ENCODE results near the gene CHRNA10. TPM values are rescaled to one million over a fixed set of nuclear protein-coding genes. Genes with fewer than 3 reads are reported as not detected.

CHRNA10 gene
- total RNA-seq, 1 experiment from 2014 or later = 1.9 TPM

DNA sequence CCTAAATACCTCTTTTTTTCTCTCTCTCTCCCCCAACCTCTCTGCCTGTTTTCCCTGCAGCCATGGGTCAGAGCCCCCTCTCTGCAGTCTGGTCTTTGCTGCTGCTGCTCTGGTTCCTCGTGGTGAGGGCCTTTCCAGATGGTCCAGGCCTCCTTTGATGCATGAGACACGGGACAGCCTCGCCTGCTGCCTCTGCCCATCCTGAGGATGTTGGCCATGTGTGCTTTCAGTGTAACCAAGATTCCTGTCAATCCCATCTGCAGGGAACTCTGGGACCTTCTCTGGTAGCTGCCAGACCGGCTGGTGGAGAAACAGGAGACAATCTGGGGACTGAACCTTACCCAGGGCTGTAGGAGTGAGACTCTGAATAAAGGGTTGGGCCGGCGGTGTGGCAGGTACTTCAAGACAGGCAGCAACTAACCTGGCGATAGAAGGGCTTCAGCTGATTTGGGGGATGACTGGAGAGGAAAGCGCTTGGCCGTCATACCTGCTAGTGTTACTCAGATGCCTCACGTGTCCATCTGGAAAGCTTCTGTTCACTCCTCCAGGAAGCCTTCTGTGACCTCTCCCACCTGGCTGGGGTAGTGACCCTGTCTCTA lies 7.1 kb downstream of the CHRNA10 start:
- intact Hi-C loops (cut with micrococcal nuclease; ENCODE audit: unreplicated experiment) = no loop called here
- H3K9me2 ChIP-seq (ENCODE audit: insufficient read depth) = no peaks in the 10 kb centered on the region
- H3K9me3 ChIP-seq (ENCODE audit: insufficient read depth, low read depth) = no peaks in the 10 kb centered on the region
- no peaks in the 10 kb centered on the region for H3K79me2 ChIP-seq (ENCODE audit: low read depth)
- H3K27me3 ChIP-seq (ENCODE audit: insufficient read depth, low read depth) = no peaks in the 10 kb centered on the region
- no peaks in the 10 kb centered on the region for H3F3A ChIP-seq (ENCODE audit: insufficient read depth, low read depth)
- no peak overlapping the region for H3K4me2 ChIP-seq
- ChIA-PET POLR2A (ENCODE audit: unreplicated experiment) (no interaction called here), CTCF (no interaction called here)
- no TSS peak for BruUV-seq (replicated peaks)
- no peaks in the 10 kb centered on the region for H4K20me1 ChIP-seq (ENCODE audit: insufficient read depth)
- H3K4me3 ChIP-seq = no peak overlapping the region
- no peaks in the 10 kb centered on the region for H3K36me3 ChIP-seq (ENCODE audit: low read depth)
- no peak for TF ChIP-seq EZH2 (IDR thresholded peaks at IDR 0.05; ENCODE audit: low read depth)
- TF ChIP-seq, protein P1, sequence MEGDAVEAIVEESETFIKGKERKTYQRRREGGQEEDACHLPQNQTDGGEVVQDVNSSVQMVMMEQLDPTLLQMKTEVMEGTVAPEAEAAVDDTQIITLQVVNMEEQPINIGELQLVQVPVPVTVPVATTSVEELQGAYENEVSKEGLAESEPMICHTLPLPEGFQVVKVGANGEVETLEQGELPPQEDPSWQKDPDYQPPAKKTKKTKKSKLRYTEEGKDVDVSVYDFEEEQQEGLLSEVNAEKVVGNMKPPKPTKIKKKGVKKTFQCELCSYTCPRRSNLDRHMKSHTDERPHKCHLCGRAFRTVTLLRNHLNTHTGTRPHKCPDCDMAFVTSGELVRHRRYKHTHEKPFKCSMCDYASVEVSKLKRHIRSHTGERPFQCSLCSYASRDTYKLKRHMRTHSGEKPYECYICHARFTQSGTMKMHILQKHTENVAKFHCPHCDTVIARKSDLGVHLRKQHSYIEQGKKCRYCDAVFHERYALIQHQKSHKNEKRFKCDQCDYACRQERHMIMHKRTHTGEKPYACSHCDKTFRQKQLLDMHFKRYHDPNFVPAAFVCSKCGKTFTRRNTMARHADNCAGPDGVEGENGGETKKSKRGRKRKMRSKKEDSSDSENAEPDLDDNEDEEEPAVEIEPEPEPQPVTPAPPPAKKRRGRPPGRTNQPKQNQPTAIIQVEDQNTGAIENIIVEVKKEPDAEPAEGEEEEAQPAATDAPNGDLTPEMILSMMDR (conservative IDR thresholded peaks at IDR 0.05) = no peak
- H3K4me1 ChIP-seq (replicated peaks; ENCODE audit: insufficient read depth) = no peaks in the 10 kb centered on the region
- DNase-seq = no peak
- no peak overlapping the region for H3K27ac ChIP-seq
- H2AFZ ChIP-seq = no peak overlapping the region

DNA sequence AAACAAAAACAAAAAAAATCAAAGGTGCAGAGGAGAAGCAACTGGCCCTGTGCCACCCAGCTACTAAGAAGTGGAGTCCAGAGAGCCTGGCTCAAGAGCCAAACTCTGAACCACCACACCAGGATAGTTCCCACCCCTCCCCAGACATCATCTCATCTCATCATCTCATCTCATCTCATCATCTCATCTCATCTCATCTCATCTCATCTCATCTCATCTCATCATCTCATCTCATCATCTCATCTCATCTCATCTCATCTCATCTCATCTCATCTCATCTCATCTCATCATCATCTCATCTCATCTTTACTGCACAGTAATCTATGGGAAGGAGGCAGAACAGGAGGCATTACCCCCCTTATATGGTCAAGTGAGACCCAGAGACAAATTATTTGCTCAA lies 8.3 kb downstream of the CHRNA10 start:
- Histone ChIP-seq H3K4me1 (replicated peaks; ENCODE audit: insufficient read depth) (no peaks in the 10 kb centered on the region), H4K20me1 (ENCODE audit: insufficient read depth) (no peaks in the 10 kb centered on the region), H3K4me3 (no peak overlapping the region), H3K27ac (no peak overlapping the region), H3K4me2 (no peak overlapping the region), H3K27me3 (ENCODE audit: insufficient read depth, low read depth) (no peaks in the 10 kb centered on the region), H3K36me3 (ENCODE audit: low read depth) (no peaks in the 10 kb centered on the region), H3K9me2 (ENCODE audit: insufficient read depth) (no peaks in the 10 kb centered on the region), H3F3A (ENCODE audit: insufficient read depth, low read depth) (no peaks in the 10 kb centered on the region), H3K79me2 (ENCODE audit: low read depth) (no peaks in the 10 kb centered on the region), H2AFZ (no peak overlapping the region), H3K9me3 (ENCODE audit: insufficient read depth, low read depth) (no peaks in the 10 kb centered on the region)
- ChIA-PET POLR2A (ENCODE audit: unreplicated experiment) (no interaction called here), CTCF (no interaction called here)
- TF ChIP-seq EZH2 (IDR thresholded peaks at IDR 0.05; ENCODE audit: low read depth) = no peak
- TF ChIP-seq, protein P1 (conservative IDR thresholded peaks at IDR 0.05) = no peak
- DNase-seq = no peak
- intact Hi-C loops (cut with micrococcal nuclease; ENCODE audit: unreplicated experiment) = no loop called here
- BruUV-seq (replicated peaks) = no TSS peak

DNA sequence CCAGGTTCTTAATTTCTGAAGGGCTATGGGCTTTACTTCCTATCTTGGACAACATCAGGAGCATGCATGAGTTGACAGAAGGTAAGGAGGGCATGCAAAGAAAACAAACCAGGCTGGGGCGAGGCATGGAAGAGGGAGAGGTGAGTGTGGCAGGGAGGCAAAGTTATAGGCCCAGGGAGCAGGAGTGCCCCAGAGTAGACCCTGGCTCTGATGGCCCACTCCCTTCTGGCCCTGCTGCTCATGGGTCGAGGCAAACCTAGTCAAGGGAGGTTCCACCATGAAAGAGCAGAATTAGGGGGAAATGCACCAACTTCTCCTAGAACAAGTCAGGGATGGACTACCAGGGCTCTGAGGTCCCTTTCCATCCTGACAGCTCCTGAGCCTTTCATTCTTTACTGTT lies 10.2 kb downstream of the CHRNA10 start:
- no TSS peak for BruUV-seq (replicated peaks)
- Histone ChIP-seq H4K20me1 (ENCODE audit: insufficient read depth) (no peaks in the 10 kb centered on the region), H3F3A (ENCODE audit: insufficient read depth, low read depth) (no peaks in the 10 kb centered on the region), H3K4me1 (replicated peaks; ENCODE audit: insufficient read depth) (no peaks in the 10 kb centered on the region), H3K4me3 (no peak overlapping the region), H3K4me2 (no peak overlapping the region), H2AFZ (no peak overlapping the region), H3K27me3 (ENCODE audit: insufficient read depth, low read depth) (no peaks in the 10 kb centered on the region), H3K79me2 (ENCODE audit: low read depth) (no peaks in the 10 kb centered on the region), H3K9me3 (ENCODE audit: insufficient read depth, low read depth) (no peaks in the 10 kb centered on the region), H3K36me3 (ENCODE audit: low read depth) (no peaks in the 10 kb centered on the region), H3K9me2 (ENCODE audit: insufficient read depth) (no peaks in the 10 kb centered on the region), H3K27ac (no peak overlapping the region)
- DNase-seq = no peak
- intact Hi-C loops (cut with micrococcal nuclease; ENCODE audit: unreplicated experiment) = no loop called here
- POLR2A ChIA-PET (ENCODE audit: unreplicated experiment) = no interaction called here
- CTCF ChIA-PET = no interaction called here
- TF ChIP-seq EZH2 (IDR thresholded peaks at IDR 0.05; ENCODE audit: low read depth) = no peak
- TF ChIP-seq, protein P1 (conservative IDR thresholded peaks at IDR 0.05) = no peak

All from PC-9 (cell line).